GM19035 (cell line): ENCODE data around the gene MCM3.

ENCODE experiments used
- ATAC-seq: cut with Tn5 transposase; IDR thresholded peaks from one replicate; pipeline ENCODE4 v1.9.1; 2021; ENCODE audit not compliant: unreplicated experiment

The MCM3 gene

GRCh38 chr6:52253494-52253893, 31.0 kb downstream of the MCM3 start:
- ATAC-seq: no peak

- no peak for ATAC-seq
Measured at GRCh38 chr6:52251113-52251512, 33.4 kb downstream of the MCM3 start.

- no peak for ATAC-seq
Measured at GRCh38 chr6:52249078-52249477, 35.5 kb downstream of the MCM3 start.

GRCh38 chr6:52245425-52245824, 39.1 kb downstream of the MCM3 start:
- ATAC-seq: no peak

- no peak for ATAC-seq
Measured at GRCh38 chr6:52244400-52244799, 40.1 kb downstream of the MCM3 start, which contains the start of gene IL17F. IL17F (minus strand) TSS chr6:52244500; CDS start chr6:52244429, 71 bp downstream.

GRCh38 chr6:52243282-52243893, 41.2 kb downstream of the MCM3 start:
- no peak for ATAC-seq

GRCh38 chr6:52241819-52242218, 42.7 kb downstream of the MCM3 start:
- no peak for ATAC-seq

- peak; percentile 83 for ATAC-seq
Measured at GRCh38 chr6:52233975-52234823, 50.3 kb downstream of the MCM3 start.

- ATAC-seq: no peak
Measured at GRCh38 chr6:52233005-52233404, 51.5 kb downstream of the MCM3 start.

GRCh38 chr6:52231406-52232127, 53.0 kb downstream of the MCM3 start:
- no peak for ATAC-seq

GRCh38 chr6:52230685-52231084, 53.9 kb downstream of the MCM3 start:
- ATAC-seq: no peak

- ATAC-seq: peak; percentile 100
Measured at GRCh38 chr6:52227495-52227894, 57.0 kb downstream of the MCM3 start.

GRCh38 chr6:52221302-52221701, 63.2 kb downstream of the MCM3 start:
- ATAC-seq: peak; percentile 76

- no peak for ATAC-seq
Measured at GRCh38 chr6:52217761-52218160, 66.8 kb downstream of the MCM3 start.

- peak; percentile 41 for ATAC-seq
Measured at GRCh38 chr6:52216932-52217575, 67.5 kb downstream of the MCM3 start.

GRCh38 chr6:52215787-52216186, 68.8 kb downstream of the MCM3 start:
- ATAC-seq: no peak
